HCT116 (cell line): ENCODE measurements around the gene ATP6V1A. TPM values are rescaled to one million over a fixed set of nuclear protein-coding genes. Genes with fewer than 3 reads are reported as not detected.

Source experiments
- ATAC-seq: fragments of 200-7000 bp; cut with Tn5 transposase; 2 replicates; pipeline ENCODE4 v1.9.1; 2020; ENCODE audit warnings: mild to moderate bottlenecking, moderate library complexity
- BruUV-seq: library from RNA; stranded (reverse); fragments of 400-500 nt; replicated peaks from 2 replicates; lab custom pipeline; 2021; lab: Mats Ljungman, UMichigan
- CTCF ChIA-PET: fragments of 300-600 bp; sonication (Branson Sonifier 250); formaldehyde crosslinking; loops from one replicate; lab custom pipeline; 2021; ENCODE audit warnings: antibody characterized with exemption; lab: Charles Lee
- POLR2A ChIA-PET: fragments of 300-600, 350-600 bp; sonication (Branson Sonifier 250); formaldehyde crosslinking; loops from one replicate; lab custom pipeline; 2021; ENCODE audit warnings: antibody characterized with exemption; lab: Charles Lee
- RAD21 ChIA-PET, 2 experiments: fragments of 300-600 bp; sonication (Branson Sonifier 250); formaldehyde crosslinking; loops; one replicate each; lab custom pipeline; 2023; ENCODE audit warnings: low total read pairs in 2 of 2; ENCODE audit not compliant: uncharacterized antibody in 2 of 2, unreplicated experiment in 2 of 2, low non-redundant PET in 1 of 2; lab: Charles Lee
- DNase-seq: peaks from one replicate; pipeline ENCODE4 v3.0.0-alpha.2; 2010; ENCODE audit warnings: low read depth, low spot score
- H2AFZ ChIP-seq: fragments of 200-600 bp; shearing (Covaris generic), sonication (generic); 2 replicates; pipeline ENCODE4 v1.6.1; 2017; ENCODE audit warnings: low read depth, mixed run types, mixed read lengths, antibody characterized with exemption, low read length; ENCODE audit not compliant: poor library complexity, severe bottlenecking
- H3K27ac ChIP-seq: 2 replicates; pipeline ENCODE4 v1.5.1; 2012; ENCODE audit warnings: low read depth, low read length
- H3K27me3 ChIP-seq: fragments of 200-600 bp; sonication (generic); 2 replicates; pipeline ENCODE4 v1.6.1; 2016; ENCODE audit warnings: mixed run types, low read length, mixed read lengths; ENCODE audit not compliant: insufficient read depth
- H3K36me3 ChIP-seq, 2 experiments: fragments of 200-500 bp in 1 of 2; fragments of 200-600 bp in 1 of 2; sonication (Bioruptor generic) in 1 of 2; sonication (generic) in 1 of 2; 2 replicates each; pipeline versions ENCODE4 v1.5.1 to v1.6.1; 2014 to 2016; ENCODE audit warnings: low read length in 2 of 2, inconsistent platforms in 1 of 2, mixed read lengths in 1 of 2, mixed run types in 1 of 2; ENCODE audit not compliant: insufficient read depth in 2 of 2, control insufficient read depth in 1 of 2
- H3K4me1 ChIP-seq, 2 experiments: fragments of 200-600 bp in 1 of 2; sonication (generic) in 1 of 2; 2 replicates each; pipeline versions ENCODE4 v1.5.1 to v1.6.1; 2012 to 2017; ENCODE audit warnings: low read length in 2 of 2, inconsistent platforms in 1 of 2, mild to moderate bottlenecking in 1 of 2, mixed read lengths in 1 of 2, mixed run types in 1 of 2, moderate library complexity in 1 of 2; ENCODE audit not compliant: insufficient read depth in 2 of 2, control insufficient read depth in 1 of 2
- H3K4me2 ChIP-seq: fragments of 200-600 bp; sonication (generic); 2 replicates; pipeline ENCODE4 v1.6.1; 2017; ENCODE audit warnings: mixed run types, low read length, mixed read lengths
- H3K4me3 ChIP-seq, 2 experiments: fragments of 200-600 bp in 1 of 2; sonication (generic) in 1 of 2; replicated peaks in 1 of 2; 2 replicates each; pipeline ENCODE4 v1.5.1; 2011 to 2016; ENCODE audit warnings: low read length in 2 of 2, control low read depth in 1 of 2, low read depth in 1 of 2, mild to moderate bottlenecking in 1 of 2, mixed read lengths in 1 of 2, mixed run types in 1 of 2
- H3K79me2 ChIP-seq: fragments of 200-600 bp; sonication (generic); 2 replicates; pipeline ENCODE4 v1.6.1; 2017; ENCODE audit warnings: mild to moderate bottlenecking, mixed run types, low read length, moderate library complexity, mixed read lengths; ENCODE audit not compliant: insufficient read depth
- H3K9ac ChIP-seq: fragments of 200-600 bp; sonication (generic); 2 replicates; pipeline ENCODE4 v1.6.1; 2016; ENCODE audit warnings: low read length, mixed read lengths
- H3K9me2 ChIP-seq: fragments of 200-600 bp; sonication (generic), shearing (Covaris generic); 2 replicates; pipeline ENCODE4 v1.6.1; 2017; ENCODE audit warnings: mixed run types, mild to moderate bottlenecking, moderate library complexity; ENCODE audit not compliant: insufficient read depth
- H3K9me3 ChIP-seq, 2 experiments: fragments of 200-500 bp in 1 of 2; fragments of 200-600 bp in 1 of 2; sonication (Bioruptor generic) in 1 of 2; sonication (generic) in 1 of 2; 2 replicates each; pipeline ENCODE4 v1.6.1; 2014 to 2017; ENCODE audit warnings: low read length in 2 of 2, mixed read lengths in 2 of 2, inconsistent platforms in 1 of 2, low read depth in 1 of 2, mild to moderate bottlenecking in 1 of 2, mixed run types in 1 of 2, moderate library complexity in 1 of 2; ENCODE audit not compliant: control insufficient read depth in 1 of 2, insufficient read depth in 1 of 2
- H4K20me1 ChIP-seq: fragments of 200-600 bp; sonication (generic), shearing (Covaris generic); 2 replicates; pipeline ENCODE4 v1.6.1; 2017; ENCODE audit warnings: mixed run types, mild to moderate bottlenecking, moderate library complexity; ENCODE audit not compliant: insufficient read depth
- EZH2phosphoT487 ChIP-seq: fragments of 200-600 bp; IDR thresholded peaks from 2 replicates; pipeline ENCODE4 v1.6.1; 2018; ENCODE audit warnings: antibody characterized with exemption, borderline replicate concordance
- FOSL1 ChIP-seq: IDR thresholded peaks from 2 replicates; pipeline ENCODE4 v1.6.1; 2012; ENCODE audit warnings: low read depth
- JUND ChIP-seq: IDR thresholded peaks from 2 replicates; pipeline ENCODE4 v1.6.1; 2012
- RAD21 ChIP-seq: IDR thresholded peaks from 2 replicates; pipeline ENCODE4 v1.6.1; 2012; ENCODE audit warnings: low read depth, mild to moderate bottlenecking
- SIN3A ChIP-seq: IDR thresholded peaks from 2 replicates; pipeline ENCODE4 v1.6.1; 2012; ENCODE audit warnings: low read depth
- SP1 ChIP-seq: IDR thresholded peaks from 2 replicates; pipeline ENCODE4 v1.6.1; 2012; ENCODE audit warnings: low read depth
- SRF ChIP-seq: IDR thresholded peaks from 2 replicates; pipeline ENCODE4 v1.6.1; 2012; ENCODE audit warnings: low read depth
- YY1 ChIP-seq: IDR thresholded peaks from 2 replicates; pipeline ENCODE4 v1.6.1; 2011; ENCODE audit warnings: low read length, low read depth, moderate library complexity, mild to moderate bottlenecking; ENCODE audit not compliant: insufficient replicate concordance; ENCODE audit errors: extremely low read depth
- ZFX ChIP-seq: fragments of 450-650 bp; IDR thresholded peaks from 2 replicates; pipeline ENCODE4 v1.6.1; 2017
- ZNF274 ChIP-seq: fragments of 200-500 bp; sonication (Bioruptor generic); IDR thresholded peaks from 2 replicates; pipeline ENCODE4 v1.6.1; 2014; ENCODE audit warnings: mild to moderate bottlenecking, low read depth, low read length, inconsistent platforms
- intact Hi-C: fragments of 100-400 bp; cut with micrococcal nuclease; formaldehyde crosslinking; loops from 2 replicates; pipeline ENCODE4 v1.10.0; 2022
- total RNA-seq: library from RNA; stranded (reverse); gene quantifications from one replicate; pipeline ENCODE4 v1.2.1, GENCODE V29; 2021; ENCODE audit not compliant: unreplicated experiment
- TF ChIP-seq, protein P1 (sequence below): IDR thresholded peaks from 2 replicates; pipeline ENCODE4 v1.6.1; 2011; ENCODE audit warnings: mild to moderate bottlenecking, low read length, moderate library complexity; ENCODE audit not compliant: insufficient replicate concordance; ENCODE audit errors: extremely low read depth
- TF ChIP-seq, protein P2 (sequence below), 3 experiments: fragments of 200-600 bp in 1 of 3; sonication (generic) in 1 of 3; IDR thresholded peaks in 2 of 3; conservative IDR thresholded peaks in 1 of 3; 2 replicates each; pipeline ENCODE4 v1.5.1; 2012 to 2017; ENCODE audit warnings: low read depth in 2 of 3, low read length in 2 of 3, antibody characterized with exemption in 1 of 3, borderline replicate concordance in 1 of 3, control low read depth in 1 of 3, mild to moderate bottlenecking in 1 of 3, mixed read lengths in 1 of 3, mixed run types in 1 of 3, moderate library complexity in 1 of 3; ENCODE audit not compliant: insufficient read depth in 1 of 3

The ATP6V1A gene
- total RNA-seq, 1 experiment from 2014 or later, result 54.7 TPM

DNA sequence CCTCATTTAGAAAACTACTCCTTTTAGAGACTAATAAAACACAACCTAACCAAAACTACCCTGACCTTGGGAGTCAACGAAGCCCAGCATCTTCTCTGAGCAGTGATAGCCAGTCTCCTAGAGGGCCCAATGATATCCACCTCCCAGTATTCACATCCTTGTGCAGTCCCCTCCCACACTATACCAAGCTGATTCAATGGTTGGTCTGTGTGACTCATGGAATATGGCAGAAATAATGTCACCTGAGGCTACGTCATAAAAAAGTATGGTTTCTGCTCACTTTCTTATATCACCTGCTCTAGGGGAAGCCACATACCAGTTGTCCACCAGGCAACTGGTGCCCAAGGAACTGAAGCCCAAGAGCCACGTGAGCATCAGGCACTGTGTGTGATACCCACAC is 29.0 kb upstream of the ATP6V1A start:
- DNase-seq (no peak), ATAC-seq (peak; percentile 46; the same call in 1 of the 2 replicates)
- POLR2A ChIA-PET, result no interaction called here
- TF ChIP-seq EZH2phosphoT487 (no peak), ZFX (no peak), FOSL1 (no peak), SIN3A (no peak), ZNF274 (no peak), JUND (no peak), SRF (no peak), RAD21 (no peak), YY1 (no peak), SP1 (no peak)
- TF ChIP-seq, protein P1, sequence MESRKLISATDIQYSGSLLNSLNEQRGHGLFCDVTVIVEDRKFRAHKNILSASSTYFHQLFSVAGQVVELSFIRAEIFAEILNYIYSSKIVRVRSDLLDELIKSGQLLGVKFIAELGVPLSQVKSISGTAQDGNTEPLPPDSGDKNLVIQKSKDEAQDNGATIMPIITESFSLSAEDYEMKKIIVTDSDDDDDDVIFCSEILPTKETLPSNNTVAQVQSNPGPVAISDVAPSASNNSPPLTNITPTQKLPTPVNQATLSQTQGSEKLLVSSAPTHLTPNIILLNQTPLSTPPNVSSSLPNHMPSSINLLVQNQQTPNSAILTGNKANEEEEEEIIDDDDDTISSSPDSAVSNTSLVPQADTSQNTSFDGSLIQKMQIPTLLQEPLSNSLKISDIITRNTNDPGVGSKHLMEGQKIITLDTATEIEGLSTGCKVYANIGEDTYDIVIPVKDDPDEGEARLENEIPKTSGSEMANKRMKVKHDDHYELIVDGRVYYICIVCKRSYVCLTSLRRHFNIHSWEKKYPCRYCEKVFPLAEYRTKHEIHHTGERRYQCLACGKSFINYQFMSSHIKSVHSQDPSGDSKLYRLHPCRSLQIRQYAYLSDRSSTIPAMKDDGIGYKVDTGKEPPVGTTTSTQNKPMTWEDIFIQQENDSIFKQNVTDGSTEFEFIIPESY, result no peak
- TF ChIP-seq, protein P2, sequence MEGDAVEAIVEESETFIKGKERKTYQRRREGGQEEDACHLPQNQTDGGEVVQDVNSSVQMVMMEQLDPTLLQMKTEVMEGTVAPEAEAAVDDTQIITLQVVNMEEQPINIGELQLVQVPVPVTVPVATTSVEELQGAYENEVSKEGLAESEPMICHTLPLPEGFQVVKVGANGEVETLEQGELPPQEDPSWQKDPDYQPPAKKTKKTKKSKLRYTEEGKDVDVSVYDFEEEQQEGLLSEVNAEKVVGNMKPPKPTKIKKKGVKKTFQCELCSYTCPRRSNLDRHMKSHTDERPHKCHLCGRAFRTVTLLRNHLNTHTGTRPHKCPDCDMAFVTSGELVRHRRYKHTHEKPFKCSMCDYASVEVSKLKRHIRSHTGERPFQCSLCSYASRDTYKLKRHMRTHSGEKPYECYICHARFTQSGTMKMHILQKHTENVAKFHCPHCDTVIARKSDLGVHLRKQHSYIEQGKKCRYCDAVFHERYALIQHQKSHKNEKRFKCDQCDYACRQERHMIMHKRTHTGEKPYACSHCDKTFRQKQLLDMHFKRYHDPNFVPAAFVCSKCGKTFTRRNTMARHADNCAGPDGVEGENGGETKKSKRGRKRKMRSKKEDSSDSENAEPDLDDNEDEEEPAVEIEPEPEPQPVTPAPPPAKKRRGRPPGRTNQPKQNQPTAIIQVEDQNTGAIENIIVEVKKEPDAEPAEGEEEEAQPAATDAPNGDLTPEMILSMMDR (IDR thresholded peaks at IDR 0.05 in 2 of 3, conservative IDR thresholded peaks at IDR 0.05 in 1 of 3; ENCODE audit: borderline replicate concordance in 1 of 3, insufficient read depth in 1 of 3, low read depth in 2 of 3, low read length in 2 of 3), result no peak
- Histone ChIP-seq H3K9me2 (no peaks in the 10 kb centered on the region), H3K4me1 (no peaks in the 10 kb centered on the region), H3K27me3 (no peaks in the 10 kb centered on the region), H2AFZ (no peak overlapping the region), H3K36me3 (peaks cover 27 to 37% of the 10 kb centered on the region in 2 experiments), H3K9me3 (no peaks in the 10 kb centered on the region), H3K79me2 (peaks cover 16% of the 10 kb centered on the region; the same call in 1 of the 2 replicates), H3K27ac (no peak overlapping the region), H3K9ac (no peak overlapping the region), H4K20me1 (peaks cover 10% of the 10 kb centered on the region), H3K4me3 (no peak overlapping the region), H3K4me2 (no peak overlapping the region)
- RAD21 ChIA-PET, result no interaction called here
- intact Hi-C loops, result no loop called here
- BruUV-seq, result no TSS peak
- CTCF ChIA-PET, result no interaction called here
